Measurements from ENCODE around the gene SMURF2. TPM values are rescaled to one million over a fixed set of nuclear protein-coding genes. Genes with fewer than 3 reads are reported as not detected.

The SMURF2 gene
- total and polyA plus RNA-seq, 9 of the 15 experiments (the other 6 are each of a cell fraction or from before 2014, with no cell fraction given): 3.8 to 22.0 (median 14.8) TPM

DNA sequence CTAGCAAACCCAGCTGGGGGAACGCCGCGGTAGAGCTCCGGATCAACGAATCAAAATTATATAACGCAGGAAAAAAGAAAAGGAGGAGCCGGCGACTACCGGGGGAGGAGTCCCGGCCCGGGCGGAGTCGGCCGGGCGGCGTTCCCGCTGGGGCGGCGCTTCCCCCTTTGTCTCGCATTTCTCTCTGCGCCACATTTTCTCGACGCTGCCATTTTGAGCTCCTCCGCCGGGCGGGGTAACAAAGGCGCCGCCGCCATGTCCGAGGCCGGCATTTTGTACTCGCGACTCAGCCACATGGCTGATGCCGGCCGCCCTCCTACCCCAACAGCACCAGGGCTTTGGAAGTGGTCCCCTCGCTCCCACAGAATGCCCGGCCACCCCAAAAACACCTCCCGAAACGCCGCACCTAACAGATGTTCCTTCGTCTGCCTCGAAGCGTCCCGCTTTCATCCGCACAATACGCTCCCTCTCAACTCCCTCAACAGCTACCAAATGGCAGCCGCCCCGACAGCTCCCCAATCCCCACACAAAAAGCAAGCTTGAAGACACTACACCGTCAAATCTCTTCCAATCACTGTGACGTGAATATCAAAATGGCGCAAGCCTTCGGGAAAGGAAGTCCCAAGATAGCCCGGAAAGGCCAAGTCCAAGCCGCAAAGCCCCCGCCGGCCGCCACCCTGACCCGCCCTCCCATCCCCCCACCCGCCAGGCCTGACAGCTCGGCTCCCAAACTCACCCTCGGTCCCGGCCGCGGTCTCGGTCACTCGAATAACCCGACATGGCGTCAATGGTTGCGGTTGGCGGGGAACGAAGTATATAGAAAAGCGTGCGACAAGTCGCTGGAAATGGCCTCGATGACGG is 156.5 kb downstream of the SMURF2 start:
- Histone ChIP-seq H4K20me1 (replicated peaks; ENCODE audit: control insufficient read depth, insufficient read depth, low read length) (peaks cover 23% of the 10 kb centered on the region), H3K4me2 (ENCODE audit: insufficient read depth, low read length) (peak overlapping the region; percentile 98), H3K27me3 (ENCODE audit: control insufficient read depth in 2 of 2, insufficient read depth in 2 of 2, low read length in 2 of 2) (no peaks in the 10 kb centered on the region), H3K4me3 (peak overlapping the region; percentile 77), H3K9me1 (ENCODE audit: control insufficient read depth, insufficient read depth, low read length) (no peaks in the 10 kb centered on the region), H3K4me1 (replicated peaks in 1 of 2; ENCODE audit: control insufficient read depth in 2 of 2, insufficient read depth in 2 of 2, low read length in 2 of 2) (peaks cover 6 to 13% of the 10 kb centered on the region in 2 experiments; a peak in 3 of 5 replicates), H3K27ac (ENCODE audit: extremely low read depth, low read depth, low read length) (peak overlapping the region; percentile 97), H2AFZ (ENCODE audit: low read depth, low read length) (no peak overlapping the region), H3K9me3 (replicated peaks; ENCODE audit: control insufficient read depth, insufficient read depth, low read depth, low read length) (no peaks in the 10 kb centered on the region), H3K9ac (ENCODE audit: insufficient read depth in 1 of 2, low read depth in 2 of 2, low read length in 2 of 2) (peak overlapping the region; percentile 98 to 99), H3K79me2 (ENCODE audit: control insufficient read depth, insufficient read depth, low read length) (peaks cover 93% of the 10 kb centered on the region), H3K36me3 (ENCODE audit: control insufficient read depth, insufficient read depth, low read length) (peaks cover 74% of the 10 kb centered on the region)
- in situ Hi-C loops (cut with MboI) (no loop called here), intact Hi-C loops (cut with micrococcal nuclease) (loop anchor here (5.0 to 10.0 kb wide), 2 partner anchors 92 to 229 kb away; no protein-coding TSS in a partner anchor)
- peak; percentile 78 to 88 (median 82) for DNase-seq (ENCODE audit: extremely low read depth in 1 of 4, low spot score in 3 of 4)
- TSS peak; percentile 32 for BruUV-seq (replicated peaks)
- FAIRE-seq: no peak
- ATAC-seq: peak; percentile 73
- ChIA-PET POLR2A (interaction anchor here (0.6 to 5.2 kb wide), 64 partner anchors 9 to 535 kb away, joined by 3 to 114 read pairs (median 4); partner anchors contain the start of genes MILR1 and POLG2), CTCF (ENCODE audit: low intra/inter-chr PET ratio) (interaction anchor here (0.7 kb wide), 1 partner anchor 86 kb away, joined by 3 read pairs; no protein-coding TSS in a partner anchor)
- under 1% methylated on average over 53 of the region's 76 CpGs for WGBS (ENCODE audit: insufficient coverage, low coverage, missing lambda C conversion rate)
- no peak for TF ChIP-seq ZSCAN29 (IDR thresholded peaks at IDR 0.05)
- TF ChIP-seq ZNF282 (CRISPR knock-in tag; IDR thresholded peaks at IDR 0.05): 0 out of 2 replicates have a peak, but pooled peaks have one; percentile 55
- peak; percentile 60; the same call in 1 of the 2 replicates for TF ChIP-seq THRAP3 (IDR thresholded peaks at IDR 0.05; ENCODE audit: borderline replicate concordance)
- TF ChIP-seq CREBBP (IDR thresholded peaks at IDR 0.05; ENCODE audit: low read depth, low read length): no peak
- TF ChIP-seq, protein P1, sequence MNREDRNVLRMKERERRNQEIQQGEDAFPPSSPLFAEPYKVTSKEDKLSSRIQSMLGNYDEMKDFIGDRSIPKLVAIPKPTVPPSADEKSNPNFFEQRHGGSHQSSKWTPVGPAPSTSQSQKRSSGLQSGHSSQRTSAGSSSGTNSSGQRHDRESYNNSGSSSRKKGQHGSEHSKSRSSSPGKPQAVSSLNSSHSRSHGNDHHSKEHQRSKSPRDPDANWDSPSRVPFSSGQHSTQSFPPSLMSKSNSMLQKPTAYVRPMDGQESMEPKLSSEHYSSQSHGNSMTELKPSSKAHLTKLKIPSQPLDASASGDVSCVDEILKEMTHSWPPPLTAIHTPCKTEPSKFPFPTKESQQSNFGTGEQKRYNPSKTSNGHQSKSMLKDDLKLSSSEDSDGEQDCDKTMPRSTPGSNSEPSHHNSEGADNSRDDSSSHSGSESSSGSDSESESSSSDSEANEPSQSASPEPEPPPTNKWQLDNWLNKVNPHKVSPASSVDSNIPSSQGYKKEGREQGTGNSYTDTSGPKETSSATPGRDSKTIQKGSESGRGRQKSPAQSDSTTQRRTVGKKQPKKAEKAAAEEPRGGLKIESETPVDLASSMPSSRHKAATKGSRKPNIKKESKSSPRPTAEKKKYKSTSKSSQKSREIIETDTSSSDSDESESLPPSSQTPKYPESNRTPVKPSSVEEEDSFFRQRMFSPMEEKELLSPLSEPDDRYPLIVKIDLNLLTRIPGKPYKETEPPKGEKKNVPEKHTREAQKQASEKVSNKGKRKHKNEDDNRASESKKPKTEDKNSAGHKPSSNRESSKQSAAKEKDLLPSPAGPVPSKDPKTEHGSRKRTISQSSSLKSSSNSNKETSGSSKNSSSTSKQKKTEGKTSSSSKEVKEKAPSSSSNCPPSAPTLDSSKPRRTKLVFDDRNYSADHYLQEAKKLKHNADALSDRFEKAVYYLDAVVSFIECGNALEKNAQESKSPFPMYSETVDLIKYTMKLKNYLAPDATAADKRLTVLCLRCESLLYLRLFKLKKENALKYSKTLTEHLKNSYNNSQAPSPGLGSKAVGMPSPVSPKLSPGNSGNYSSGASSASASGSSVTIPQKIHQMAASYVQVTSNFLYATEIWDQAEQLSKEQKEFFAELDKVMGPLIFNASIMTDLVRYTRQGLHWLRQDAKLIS (CRISPR knock-in tag; IDR thresholded peaks at IDR 0.05): peak; percentile 100; the same call in 1 of the 2 replicates
- 0 out of 2 replicates have a peak, but pooled peaks have one; percentile 26 for TF ChIP-seq MXI1 (IDR thresholded peaks at IDR 0.05; ENCODE audit: low read depth, low read length)
- TF ChIP-seq SRF (CRISPR knock-in tag; IDR thresholded peaks at IDR 0.05): peak in 1 of 2 experiments; percentile 13; a peak in 2 of 4 replicates
- TF ChIP-seq, protein P2, sequence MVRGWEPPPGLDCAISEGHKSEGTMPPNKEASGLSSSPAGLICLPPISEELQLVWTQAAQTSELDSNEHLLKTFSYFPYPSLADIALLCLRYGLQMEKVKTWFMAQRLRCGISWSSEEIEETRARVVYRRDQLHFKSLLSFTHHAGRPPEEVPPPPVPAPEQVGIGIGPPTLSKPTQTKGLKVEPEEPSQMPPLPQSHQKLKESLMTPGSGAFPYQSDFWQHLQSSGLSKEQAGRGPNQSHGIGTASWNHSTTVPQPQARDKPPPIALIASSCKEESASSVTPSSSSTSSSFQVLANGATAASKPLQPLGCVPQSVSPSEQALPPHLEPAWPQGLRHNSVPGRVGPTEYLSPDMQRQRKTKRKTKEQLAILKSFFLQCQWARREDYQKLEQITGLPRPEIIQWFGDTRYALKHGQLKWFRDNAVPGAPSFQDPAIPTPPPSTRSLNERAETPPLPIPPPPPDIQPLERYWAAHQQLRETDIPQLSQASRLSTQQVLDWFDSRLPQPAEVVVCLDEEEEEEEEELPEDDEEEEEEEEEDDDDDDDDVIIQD (CRISPR knock-in tag; IDR thresholded peaks at IDR 0.05): no peak
- TF ChIP-seq, protein P3, sequence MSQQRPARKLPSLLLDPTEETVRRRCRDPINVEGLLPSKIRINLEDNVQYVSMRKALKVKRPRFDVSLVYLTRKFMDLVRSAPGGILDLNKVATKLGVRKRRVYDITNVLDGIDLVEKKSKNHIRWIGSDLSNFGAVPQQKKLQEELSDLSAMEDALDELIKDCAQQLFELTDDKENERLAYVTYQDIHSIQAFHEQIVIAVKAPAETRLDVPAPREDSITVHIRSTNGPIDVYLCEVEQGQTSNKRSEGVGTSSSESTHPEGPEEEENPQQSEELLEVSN (IDR thresholded peaks at IDR 0.05; ENCODE audit: borderline replicate concordance in 1 of 2, extremely low read depth in 1 of 2, insufficient read depth in 1 of 2, insufficient read length in 1 of 2, low read depth in 1 of 2, low read length in 1 of 2, poor library complexity in 1 of 2, severe bottlenecking in 1 of 2): peak in 1 of 2 experiments; percentile 13
- no peak for TF ChIP-seq NR4A1 (CRISPR knock-in tag; IDR thresholded peaks at IDR 0.05)
- no peak for TF ChIP-seq NR4A1 (tag; IDR thresholded peaks at IDR 0.05)

Data from K562 (cell line).